GM12891 (cell line): Measurements from ENCODE around the gene PIGX.

Experiments used
- PAX5 ChIP-seq: IDR thresholded peaks from 2 replicates; pipeline ENCODE4 v1.6.1; 2011; ENCODE audit warnings: low read length, moderate library complexity, mild to moderate bottlenecking; ENCODE audit not compliant: insufficient read depth, severe bottlenecking
- POLR2A ChIP-seq: IDR thresholded peaks from 2 replicates; pipeline ENCODE4 v1.6.1; 2011; ENCODE audit warnings: low read depth, low read length, control low read depth
- POLR2AphosphoS5 ChIP-seq: IDR thresholded peaks from 2 replicates; pipeline ENCODE4 v1.6.1; 2011; ENCODE audit warnings: low read depth, low read length, control low read depth

DNA sequence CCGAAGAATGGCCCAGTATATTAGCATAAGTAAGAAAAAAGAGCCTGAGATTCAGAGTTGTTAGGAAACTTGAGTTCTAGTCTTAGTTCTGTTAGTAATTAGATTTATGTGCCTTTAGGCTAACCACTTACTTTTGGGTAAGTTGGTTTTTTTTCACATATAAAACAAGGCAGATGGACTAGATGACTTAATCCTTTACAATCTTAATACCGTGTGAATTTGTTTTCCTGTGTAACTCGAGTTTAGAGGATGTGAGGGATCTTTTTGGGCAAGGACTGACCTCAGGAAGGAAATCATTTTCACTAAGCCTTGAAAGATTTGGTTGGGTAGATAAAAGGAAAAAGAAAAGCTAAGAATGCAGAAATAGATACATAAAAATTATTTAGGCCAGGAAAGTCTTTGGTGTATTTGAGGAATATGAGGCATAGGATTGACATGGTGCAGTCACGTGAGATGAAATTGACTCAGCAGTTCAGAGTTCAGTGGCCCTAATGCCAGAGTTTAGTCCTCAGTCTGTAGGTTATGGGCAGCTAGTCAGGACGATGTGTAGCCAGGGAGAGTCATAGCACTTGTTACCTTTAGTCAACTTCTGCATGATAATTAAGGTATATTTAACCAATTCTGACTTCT is 62.1 kb downstream of the PIGX start:
- TF ChIP-seq POLR2A (no peak), POLR2AphosphoS5 (no peak), PAX5 (no peak)
